COLO829 (cell line): ENCODE results near the gene SLBP.

Experiments used
- DNase-seq: peaks from one replicate; pipeline ENCODE4 v3.0.0; 2012; ENCODE audit warnings: low spot score

The SLBP gene

DNA sequence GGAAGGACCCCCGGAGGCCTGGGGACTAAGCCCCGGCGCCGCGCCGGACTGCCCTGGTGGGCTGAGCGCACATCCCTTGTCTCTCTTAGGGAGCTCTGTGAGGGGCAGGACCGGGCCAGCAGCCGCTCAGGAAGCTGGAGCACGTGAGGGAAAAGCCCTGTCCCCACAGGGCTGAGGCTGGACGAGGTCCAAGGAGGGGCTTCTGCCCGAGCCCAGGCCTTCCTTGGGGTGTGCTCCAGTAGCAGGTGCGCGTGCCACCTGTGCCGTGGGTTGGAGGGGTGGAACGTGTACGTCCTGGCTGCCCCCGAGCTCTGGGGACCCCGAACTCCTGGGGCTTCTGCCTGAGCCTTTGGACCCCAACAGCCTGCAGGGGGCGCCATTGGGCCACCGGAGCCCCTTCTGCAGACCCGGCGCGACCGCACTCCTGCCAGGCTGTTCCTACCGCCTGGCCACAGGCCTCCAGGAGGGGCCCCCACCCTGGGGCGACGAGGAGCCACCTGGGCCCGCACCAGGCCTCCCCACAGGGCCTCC is 36.4 kb upstream of the SLBP start:
- peak; percentile 37 for DNase-seq

DNA sequence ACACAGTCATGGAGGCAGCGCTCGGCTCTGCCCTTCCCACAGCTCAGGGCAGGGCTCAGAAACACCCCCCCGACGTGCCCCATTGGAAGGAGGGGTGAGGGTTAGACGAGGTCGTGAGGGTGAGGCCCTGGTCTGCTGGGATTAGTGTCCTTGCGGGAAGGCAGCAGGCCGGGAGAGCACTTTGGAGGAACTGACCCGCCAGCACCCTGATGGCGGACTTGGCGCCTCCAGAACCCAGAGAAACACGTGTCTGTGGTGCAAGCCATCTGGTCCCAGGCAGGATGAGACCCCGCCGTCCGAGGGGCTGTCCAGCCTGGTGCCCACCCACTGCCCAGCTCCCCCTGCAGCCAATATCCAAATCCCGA is 35.5 kb upstream of the SLBP start:
- no peak for DNase-seq

DNA sequence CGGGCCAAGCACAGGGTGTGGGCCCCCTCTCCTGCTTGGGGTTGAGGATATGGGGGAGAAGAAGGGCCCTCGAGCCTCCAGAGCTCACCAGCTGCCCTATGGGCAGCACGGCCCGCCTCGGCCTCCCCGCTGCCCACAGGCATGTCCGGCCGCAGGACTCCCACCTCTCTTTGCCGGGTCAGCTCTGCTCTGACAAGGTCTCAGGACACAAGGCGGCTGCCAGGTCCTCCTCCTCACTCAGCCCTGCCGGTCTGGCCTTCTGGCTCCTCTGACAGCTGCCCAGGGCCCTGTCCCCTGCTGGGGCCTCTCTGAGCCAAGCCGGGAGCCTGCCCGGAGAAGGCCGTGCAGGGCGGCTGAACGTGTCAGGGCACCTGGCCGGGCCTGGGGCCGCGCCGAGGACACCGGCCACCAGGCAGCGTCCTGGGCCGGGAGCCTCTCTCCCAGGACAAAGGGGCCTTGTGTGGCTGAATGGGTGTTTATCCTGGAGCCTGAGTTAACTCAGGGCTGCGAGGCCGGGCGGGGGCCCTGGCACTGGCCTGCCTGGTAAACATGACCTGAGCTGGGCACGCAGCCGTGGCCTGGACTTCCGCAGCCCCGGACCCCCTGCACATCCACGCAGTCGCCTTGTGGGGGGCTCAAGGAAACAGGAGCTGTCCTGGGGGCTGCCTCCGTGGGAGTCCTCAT is 34.9 kb upstream of the SLBP start:
- DNase-seq: peak; percentile 41

GRCh38 chr4:1746265-1746691 is 34.2 kb upstream of the SLBP start:
- DNase-seq: no peak

DNA sequence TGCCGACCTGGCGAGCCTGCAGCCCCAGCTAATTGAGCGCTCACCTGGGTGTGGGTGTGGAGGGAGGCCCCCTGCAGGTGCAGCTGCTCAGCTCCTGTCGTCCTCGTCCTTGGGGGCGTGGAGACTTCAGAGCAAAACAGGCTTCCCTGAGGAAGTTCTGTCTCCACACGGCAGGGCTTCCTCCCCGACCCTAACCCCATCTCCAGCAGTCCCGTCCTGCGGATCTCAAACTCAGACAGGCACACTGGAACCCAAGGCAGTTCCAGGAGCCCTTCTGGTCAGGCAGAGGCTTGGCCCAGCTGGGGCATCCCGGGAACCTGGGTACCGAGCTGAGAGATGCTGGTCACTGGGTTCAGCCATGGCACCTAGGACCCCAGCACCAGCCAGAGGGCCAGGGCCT is 33.6 kb upstream of the SLBP start:
- DNase-seq: no peak

GRCh38 chr4:1745165-1745564 is 33.0 kb upstream of the SLBP start:
- DNase-seq: no peak

GRCh38 chr4:1744552-1744951 is 32.4 kb upstream of the SLBP start:
- no peak for DNase-seq

- DNase-seq: no peak
These were observed 31.9 kb upstream of the SLBP start for GRCh38 chr4:1743975-1744374.

GRCh38 chr4:1743551-1743950 is 31.4 kb upstream of the SLBP start:
- DNase-seq: no peak

DNA sequence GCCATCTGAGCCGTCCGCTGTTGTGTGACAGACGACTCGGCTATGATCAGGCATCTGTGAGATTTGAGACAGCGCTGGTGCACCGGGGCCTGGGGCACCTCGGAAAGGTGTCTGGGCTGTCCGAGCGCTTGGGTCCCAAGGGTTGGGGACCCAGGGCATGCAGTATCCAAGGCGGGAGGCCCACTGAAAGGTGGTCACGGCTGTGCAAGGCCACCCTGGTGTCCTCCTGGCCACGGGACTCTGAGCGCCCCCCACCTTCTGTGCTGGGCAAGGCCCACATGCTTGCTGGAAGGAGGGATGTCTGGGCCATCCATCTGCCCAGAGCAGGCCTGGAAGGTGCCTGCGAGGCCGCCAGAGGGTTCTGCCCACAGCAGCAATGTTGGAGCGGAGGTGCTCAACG is 29.1 kb upstream of the SLBP start:
- DNase-seq: no peak

GRCh38 chr4:1740021-1740545 is 28.0 kb upstream of the SLBP start:
- DNase-seq: no peak

DNA sequence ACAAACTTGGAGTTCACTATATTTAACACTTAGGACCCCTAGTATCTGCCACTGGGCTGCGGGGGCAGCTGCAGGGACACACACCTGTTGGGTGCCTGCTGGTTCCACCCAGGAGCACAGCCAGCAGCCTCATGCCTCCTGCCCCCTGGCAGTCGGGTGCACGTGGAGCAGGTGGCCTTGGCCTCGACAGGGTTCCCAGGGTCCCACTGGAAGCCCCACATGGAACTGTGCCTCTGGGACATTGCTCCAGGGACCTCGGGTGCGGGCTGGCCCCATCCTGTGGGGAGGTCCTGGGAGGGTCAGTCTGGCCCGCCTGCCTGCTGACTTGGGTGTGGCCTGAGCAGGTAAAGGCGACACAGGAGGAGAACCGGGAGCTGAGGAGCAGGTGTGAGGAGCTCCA is 27.2 kb upstream of the SLBP start:
- DNase-seq: no peak

DNA sequence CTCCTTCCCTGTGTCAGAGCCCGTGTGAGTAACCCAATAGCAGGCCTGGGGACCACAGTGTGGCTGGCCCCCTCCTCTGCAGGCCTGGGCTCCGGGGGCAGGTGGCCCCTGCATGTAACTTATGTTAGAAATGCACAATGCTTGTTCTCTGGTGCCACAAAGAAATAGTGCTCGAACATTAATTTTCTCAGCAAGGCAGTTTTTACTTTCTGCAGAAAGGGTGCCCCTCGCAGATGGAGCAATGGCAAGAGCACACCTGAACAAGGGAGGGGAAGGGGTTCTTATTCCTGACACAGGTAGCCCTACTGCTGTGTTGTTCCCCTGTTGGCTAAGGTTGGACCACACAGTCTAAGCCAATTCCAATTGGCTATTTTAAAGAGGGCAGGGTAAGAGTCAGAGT is 26.3 kb upstream of the SLBP start:
- no peak for DNase-seq

DNA sequence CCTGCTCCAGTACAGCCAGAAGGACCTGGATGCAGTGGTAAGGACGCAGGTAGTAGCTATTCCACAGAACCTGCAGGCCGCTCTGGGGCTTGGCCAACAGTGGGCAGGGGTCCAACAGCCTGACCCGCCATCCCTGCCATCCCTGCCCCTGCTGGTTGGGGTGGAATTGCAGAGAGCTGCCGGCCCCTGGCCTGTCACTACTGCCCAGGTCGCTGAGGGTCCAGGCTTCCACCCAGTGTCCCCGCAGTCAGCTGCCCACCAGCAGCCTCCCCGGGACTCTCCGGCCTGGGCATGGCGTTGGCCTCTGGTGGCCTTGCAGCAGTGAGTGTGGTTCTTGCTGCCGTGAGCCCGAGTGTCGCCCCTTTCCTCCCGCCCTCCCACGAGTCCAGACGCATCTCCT is 25.5 kb upstream of the SLBP start:
- DNase-seq: no peak

- no peak for DNase-seq
These were observed 24.7 kb upstream of the SLBP start for GRCh38 chr4:1736812-1737211.

DNA sequence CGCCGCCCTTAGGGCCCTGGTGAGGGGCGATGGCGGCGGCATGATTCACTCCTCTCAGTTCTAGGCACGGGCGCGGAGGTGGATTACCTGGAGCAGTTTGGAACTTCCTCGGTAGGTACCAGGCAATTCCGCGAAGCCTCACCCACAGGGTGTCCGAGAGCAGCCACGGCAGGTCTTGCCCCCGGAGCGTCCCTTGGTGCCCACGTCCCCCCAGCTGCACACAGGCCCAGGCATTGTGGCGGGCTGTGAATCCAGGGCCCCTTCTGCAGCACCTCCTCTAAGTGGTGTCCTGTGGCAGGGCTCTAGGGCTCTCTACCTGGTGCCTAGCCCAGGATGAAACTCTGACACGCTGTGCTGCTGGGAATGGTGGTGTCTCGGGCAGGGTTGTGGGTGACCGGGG is 23.1 kb upstream of the SLBP start:
- DNase-seq: no peak

DNA sequence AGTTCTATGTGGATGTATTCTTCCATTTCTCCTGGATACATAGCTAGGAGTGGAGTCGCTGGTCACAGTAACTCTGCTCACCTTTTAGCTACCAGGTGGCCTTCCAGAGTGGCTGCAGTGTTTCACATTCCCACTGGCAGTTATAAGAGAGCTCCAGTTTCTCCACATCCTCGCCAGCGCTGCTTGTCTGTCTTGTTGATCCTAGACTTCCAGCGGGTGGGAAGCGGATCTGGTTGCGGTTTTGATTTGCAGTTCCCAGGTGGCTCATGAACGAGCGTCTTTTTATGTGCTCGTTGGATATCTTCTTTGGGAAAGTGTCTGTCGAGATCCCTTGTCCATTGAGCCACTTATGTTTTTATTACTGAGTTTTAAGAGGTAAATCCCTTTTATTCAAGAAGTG is 20.8 kb upstream of the SLBP start:
- DNase-seq: no peak

- DNase-seq: no peak
These were observed 19.1 kb upstream of the SLBP start for GRCh38 chr4:1731180-1731579.

GRCh38 chr4:1730532-1731135 is 18.5 kb upstream of the SLBP start:
- DNase-seq: no peak

GRCh38 chr4:1728061-1728980 is 16.2 kb upstream of the SLBP start:
- no peak for DNase-seq

DNA sequence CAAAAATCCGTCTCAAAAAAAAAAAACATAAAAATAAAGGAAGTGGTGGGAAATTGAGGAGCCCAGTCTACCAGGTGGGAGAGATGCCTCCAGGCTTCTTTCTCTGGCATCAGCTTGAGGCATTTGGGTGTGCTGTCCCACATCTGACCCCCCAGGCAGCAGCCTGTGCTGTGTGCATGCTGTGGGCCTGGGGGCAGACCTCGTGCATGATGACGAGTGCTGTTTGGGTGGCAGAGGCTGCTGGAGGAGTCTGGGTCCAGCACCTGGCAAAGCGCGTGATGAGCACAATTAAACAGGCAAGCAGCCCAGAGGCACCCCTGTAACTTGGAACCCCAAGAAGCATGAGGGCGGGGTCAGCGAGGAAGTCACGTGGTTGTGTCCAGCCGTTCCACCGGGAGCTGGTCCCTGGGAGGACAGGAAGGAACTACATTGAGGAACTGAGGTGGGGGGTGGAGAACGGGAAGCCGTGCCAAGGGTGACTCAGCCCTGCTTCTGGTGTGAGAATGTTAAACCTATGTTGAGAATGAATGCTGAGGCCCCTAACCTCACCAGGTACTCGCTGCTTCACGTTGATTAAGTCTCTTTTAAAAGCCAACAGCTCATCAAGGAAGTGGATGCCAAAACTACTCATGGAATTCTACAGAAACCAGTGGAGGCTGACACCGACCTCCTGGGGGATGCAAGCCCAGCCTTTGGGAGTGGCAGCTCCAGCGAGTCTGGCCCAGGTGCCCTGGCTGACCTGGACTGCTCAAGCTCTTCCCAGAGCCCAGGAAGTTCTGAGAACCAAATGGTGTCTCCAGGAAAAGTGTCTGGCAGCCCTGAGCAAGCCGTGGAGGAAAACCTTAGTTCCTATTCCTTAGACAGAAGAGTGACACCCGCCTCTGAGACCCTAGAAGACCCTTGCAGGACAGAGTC is 15.3 kb upstream of the SLBP start:
- DNase-seq: peak; percentile 36
